Body of pancreas (tissue), 4 donors: Measurements from ENCODE around the gene DNAJC3. TPM values are rescaled to one million over a fixed set of nuclear protein-coding genes. Genes with fewer than 3 reads are reported as not detected.
A peak's percentile ranks its signal among the peaks of the same experiment; 100 is the strongest.

Experiments used
- ATAC-seq: fragments of 150-250 bp; one replicate; pipeline ENCODE4 v1.9.1; 2016
- DNase-seq, 4 donors: peaks; one replicate each; pipeline ENCODE4 v3.0.0-alpha.2; 2019
- H3K27ac ChIP-seq, 4 donors: fragments of 200-600 bp; sonication (generic); 1 replicate in 3 of 4; 2 replicates in 1 of 4; pipeline versions ENCODE4 v1.5.1 to v1.6.1; 2016 to 2019; ENCODE audit warnings: mild to moderate bottlenecking in 1 of 4, mixed read lengths in 1 of 4, moderate library complexity in 1 of 4
- H3K27me3 ChIP-seq, 2 donors: fragments of 200-600 bp; sonication (generic); one replicate each; pipeline ENCODE4 v1.6.0; 2016; ENCODE audit warnings: mild to moderate bottlenecking in 1 of 2
- H3K36me3 ChIP-seq, 2 donors: fragments of 200-600 bp; sonication (generic); replicated peaks in 1 of 2; 2 replicates each; pipeline ENCODE4 v1.5.1; 2016; ENCODE audit warnings: low read depth in 2 of 2; ENCODE audit not compliant: insufficient read depth in 1 of 2
- H3K4me1 ChIP-seq: fragments of 200-600 bp; sonication (generic); one replicate; pipeline ENCODE4 v1.6.0; 2016
- H3K4me3 ChIP-seq, 2 donors: fragments of 200-600 bp; sonication (generic); 1 replicate in 1 of 2; 2 replicates in 1 of 2; pipeline ENCODE4 v1.5.1; 2016 to 2019
- H3K9me3 ChIP-seq, 3 donors: fragments of 200-600 bp; sonication (generic); 1 replicate in 2 of 3; 2 replicates in 1 of 3; pipeline ENCODE4 v1.5.1; 2016
- POLR2A ChIP-seq, 3 donors: fragments of 450-650 bp; IDR thresholded peaks; one replicate each; pipeline ENCODE4 v1.6.1; 2016; ENCODE audit warnings: antibody characterized with exemption in 3 of 3, mild to moderate bottlenecking in 2 of 3
- WGBS, 2 donors: methylation state at CpG; one replicate each; pipeline ENCODE4 v1.1.5; 2017; 5-methylcytosine and 5-hydroxymethylcytosine counted together
- intact Hi-C: fragments of 100-400 bp; cut with DNase I; formaldehyde crosslinking; loops from one replicate; pipeline ENCODE4 v1.15.1; 2023
- total RNA-seq, 2 donors: library from RNA; depleted of rRNA; stranded (reverse); fragments of >200 nt; gene quantifications; one replicate each; pipeline ENCODE4 v1.1.0, GENCODE V29; 2016
- TF ChIP-seq, protein P1 (sequence below), 7 experiments: fragments of 450-650 bp in 4 of 7; fragments of 200-600 bp in 3 of 7; sonication (generic) in 3 of 7; IDR thresholded peaks; one replicate each; pipeline ENCODE4 v1.5.1; 2016 to 2019; ENCODE audit warnings: antibody characterized with exemption in 7 of 7

The DNAJC3 gene
- total RNA-seq, 2 donors from 2014 or later: 40.2 to 52.1 TPM

DNA sequence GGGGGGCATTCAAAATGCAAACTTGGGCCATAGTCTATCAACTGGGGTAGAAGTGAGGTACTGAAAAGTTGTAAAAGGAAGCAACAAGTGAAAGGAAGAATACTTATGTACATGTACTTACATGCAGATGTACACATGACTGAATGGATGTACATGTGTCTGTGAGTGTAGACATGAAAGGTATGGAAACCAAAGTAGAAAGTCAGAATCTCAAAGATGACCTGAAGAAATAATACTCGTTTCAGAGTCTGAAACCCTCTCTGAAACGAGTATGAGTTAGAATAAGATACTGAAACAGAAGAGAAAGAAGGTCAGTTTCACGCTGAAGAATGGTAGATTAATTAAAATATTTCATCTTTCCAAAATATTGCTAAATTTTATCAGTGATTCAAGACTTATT lies 46.3 kb upstream of the DNAJC3 start:
- WGBS, 2 donors: 57 to 66% methylated on average over 3 of the region's 3 CpGs
- intact Hi-C loops: no loop called here
- peaks cover 0 to 2% of the 10 kb centered on the region in 2 donors for H3K36me3 ChIP-seq
- H3K4me3 ChIP-seq: no peak overlapping the region
- H3K4me1 ChIP-seq: no peaks in the 10 kb centered on the region
- TF ChIP-seq, protein P1, sequence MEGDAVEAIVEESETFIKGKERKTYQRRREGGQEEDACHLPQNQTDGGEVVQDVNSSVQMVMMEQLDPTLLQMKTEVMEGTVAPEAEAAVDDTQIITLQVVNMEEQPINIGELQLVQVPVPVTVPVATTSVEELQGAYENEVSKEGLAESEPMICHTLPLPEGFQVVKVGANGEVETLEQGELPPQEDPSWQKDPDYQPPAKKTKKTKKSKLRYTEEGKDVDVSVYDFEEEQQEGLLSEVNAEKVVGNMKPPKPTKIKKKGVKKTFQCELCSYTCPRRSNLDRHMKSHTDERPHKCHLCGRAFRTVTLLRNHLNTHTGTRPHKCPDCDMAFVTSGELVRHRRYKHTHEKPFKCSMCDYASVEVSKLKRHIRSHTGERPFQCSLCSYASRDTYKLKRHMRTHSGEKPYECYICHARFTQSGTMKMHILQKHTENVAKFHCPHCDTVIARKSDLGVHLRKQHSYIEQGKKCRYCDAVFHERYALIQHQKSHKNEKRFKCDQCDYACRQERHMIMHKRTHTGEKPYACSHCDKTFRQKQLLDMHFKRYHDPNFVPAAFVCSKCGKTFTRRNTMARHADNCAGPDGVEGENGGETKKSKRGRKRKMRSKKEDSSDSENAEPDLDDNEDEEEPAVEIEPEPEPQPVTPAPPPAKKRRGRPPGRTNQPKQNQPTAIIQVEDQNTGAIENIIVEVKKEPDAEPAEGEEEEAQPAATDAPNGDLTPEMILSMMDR (IDR thresholded peaks at IDR 0.05): no peak
- TF ChIP-seq POLR2A (IDR thresholded peaks at IDR 0.05): no peak
- no peak for ATAC-seq
- H3K9me3 ChIP-seq: no peaks in the 10 kb centered on the region
- no peak for DNase-seq
- H3K27ac ChIP-seq: no peak overlapping the region
- H3K27me3 ChIP-seq: no peaks in the 10 kb centered on the region

DNA sequence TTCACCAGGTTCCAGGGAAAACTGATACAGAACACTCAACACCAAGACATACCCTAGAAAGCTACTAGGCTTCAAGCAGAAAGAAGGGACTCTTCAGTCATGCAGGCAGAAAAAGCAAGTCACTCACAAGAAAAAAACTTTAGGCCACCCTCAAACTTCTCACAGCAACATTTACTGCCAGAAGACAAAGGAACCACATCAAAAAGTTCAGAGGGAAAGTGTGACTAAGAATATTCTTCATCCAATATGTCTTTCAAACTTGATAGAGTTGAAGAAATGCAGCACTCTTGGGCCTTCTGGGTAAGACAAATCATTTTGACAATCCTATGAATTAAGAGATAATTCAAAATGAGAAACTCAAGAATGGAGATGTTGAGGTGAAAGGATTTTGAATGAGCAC lies 40.1 kb upstream of the DNAJC3 start:
- ATAC-seq (no peak), DNase-seq (no peak)
- Histone ChIP-seq H3K4me3 (no peak overlapping the region), H3K36me3 (no peaks in the 10 kb centered on the region), H3K27ac (peak overlapping the region in 3 of 4 donors; percentile 24 to 35 (median 30)), H3K9me3 (no peaks in the 10 kb centered on the region), H3K4me1 (peaks cover 8% of the 10 kb centered on the region), H3K27me3 (no peaks in the 10 kb centered on the region)
- TF ChIP-seq POLR2A (IDR thresholded peaks at IDR 0.05): no peak
- TF ChIP-seq, protein P1 (IDR thresholded peaks at IDR 0.05): no peak
- intact Hi-C loops: no loop called here

GRCh38 chr13:95641291-95642027 lies 35.5 kb upstream of the DNAJC3 start:
- no peaks in the 10 kb centered on the region for H3K36me3 ChIP-seq
- peak overlapping the region in 3 of 4 donors; percentile 9 to 83 (median 38) for H3K27ac ChIP-seq
- H3K4me3 ChIP-seq: no peak overlapping the region
- DNase-seq (peak in 1 of 4 donors; percentile 22), ATAC-seq (no peak)
- TF ChIP-seq, protein P1 (IDR thresholded peaks at IDR 0.05): no peak
- TF ChIP-seq POLR2A (IDR thresholded peaks at IDR 0.05): peak in 1 of 3 donors; percentile 4
- intact Hi-C loops: no loop called here
- H3K4me1 ChIP-seq: peaks cover 24% of the 10 kb centered on the region
- H3K9me3 ChIP-seq: no peaks in the 10 kb centered on the region
- 42 to 63% methylated on average over 9 to 53 of the region's 58 CpGs for whole genome bisulfite sequencing, 2 donors
- H3K27me3 ChIP-seq: no peaks in the 10 kb centered on the region

GRCh38 chr13:95642028-95642621 lies 34.8 kb upstream of the DNAJC3 start:
- H3K36me3 ChIP-seq: no peaks in the 10 kb centered on the region
- H3K4me3 ChIP-seq: no peak overlapping the region
- H3K9me3 ChIP-seq: no peaks in the 10 kb centered on the region
- no peaks in the 10 kb centered on the region for H3K27me3 ChIP-seq
- DNase-seq: peak; percentile 43 to 58 (median 47)
- 10% methylated on average over 26 to 28 of the region's 35 CpGs for WGBS, 2 donors
- peaks cover 24% of the 10 kb centered on the region for H3K4me1 ChIP-seq
- TF ChIP-seq POLR2A (IDR thresholded peaks at IDR 0.05): no peak
- TF ChIP-seq, protein P1 (IDR thresholded peaks at IDR 0.05): no peak
- peak overlapping the region in 3 of 4 donors; percentile 9 to 83 (median 38) for H3K27ac ChIP-seq
- peak; percentile 47 for ATAC-seq
- intact Hi-C loops: no loop called here
